GM19463 (cell line): ENCODE data around the gene PCSK5.

Experiments used
- ATAC-seq: cut with Tn5 transposase; IDR thresholded peaks from one replicate; pipeline ENCODE4 v1.9.1; 2021; ENCODE audit warnings: mild to moderate bottlenecking, moderate library complexity; ENCODE audit not compliant: unreplicated experiment

PCSK5 gene

DNA sequence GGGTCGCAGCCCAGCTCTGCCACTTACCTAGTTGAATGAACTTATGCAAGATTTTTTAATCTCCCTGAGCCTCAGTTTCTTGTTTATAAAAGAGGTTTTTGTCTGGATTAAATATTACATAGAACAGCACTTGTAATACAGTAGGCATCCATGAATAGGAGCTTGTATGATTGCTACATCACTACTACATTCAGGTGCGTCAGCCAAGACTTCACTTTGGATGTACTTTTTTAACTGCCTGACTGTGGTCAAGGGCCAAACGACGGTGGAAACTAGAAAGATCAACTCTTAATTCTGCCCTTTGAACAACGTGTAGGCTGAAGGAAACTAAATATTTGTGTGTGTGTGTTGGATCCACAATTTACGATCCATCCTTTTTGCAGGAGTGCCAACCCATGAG, 330.9 kb downstream of the PCSK5 start:
- ATAC-seq = no peak

DNA sequence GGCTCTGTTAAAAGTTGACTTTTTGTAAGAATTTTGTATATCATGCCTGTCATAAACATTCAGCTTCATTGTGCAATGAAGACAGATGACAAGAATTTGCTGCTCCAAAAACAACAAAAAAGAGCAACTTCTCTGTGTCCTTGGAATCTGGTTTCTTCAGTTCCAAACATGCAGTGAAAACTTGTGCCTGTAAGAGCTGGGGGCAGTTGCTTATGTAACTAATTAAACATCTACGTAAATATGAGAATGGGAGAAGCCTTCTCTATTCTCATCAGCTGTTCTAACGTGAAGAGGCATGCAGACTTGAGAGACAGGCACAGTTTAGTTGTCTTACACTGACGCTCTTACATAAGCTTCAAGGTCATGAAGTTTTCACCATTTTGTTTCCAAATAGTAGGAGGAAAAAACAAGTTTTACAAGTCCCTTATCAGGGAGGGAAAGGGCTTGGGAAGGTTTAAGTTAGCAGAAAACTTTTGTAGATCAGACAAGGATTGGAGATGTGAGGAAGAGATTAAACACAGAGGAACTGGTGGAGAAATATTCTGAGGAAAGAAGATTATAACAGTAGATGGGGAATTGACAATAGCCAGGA, 333.4 kb downstream of the PCSK5 start:
- no peak for ATAC-seq

DNA sequence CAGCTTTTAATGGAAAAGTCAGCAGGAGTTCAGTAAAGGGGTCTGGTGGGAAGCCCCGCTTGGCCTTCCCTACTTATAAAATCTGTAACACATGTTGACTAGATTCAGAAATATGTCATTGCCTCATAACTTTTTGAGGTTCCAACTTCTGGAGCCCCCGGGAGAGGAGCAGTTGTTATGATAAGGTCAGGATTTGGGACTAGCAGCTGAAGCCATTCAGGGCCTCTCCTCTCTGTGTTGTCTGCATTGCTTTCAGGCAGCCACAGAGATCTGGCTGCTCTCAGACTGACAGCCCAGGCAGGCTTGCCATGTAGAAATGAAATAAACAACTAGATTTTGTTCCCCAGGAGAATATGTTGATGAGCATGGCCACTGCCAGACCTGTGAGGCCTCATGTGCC, 336.7 kb downstream of the PCSK5 start:
- ATAC-seq = no peak

DNA sequence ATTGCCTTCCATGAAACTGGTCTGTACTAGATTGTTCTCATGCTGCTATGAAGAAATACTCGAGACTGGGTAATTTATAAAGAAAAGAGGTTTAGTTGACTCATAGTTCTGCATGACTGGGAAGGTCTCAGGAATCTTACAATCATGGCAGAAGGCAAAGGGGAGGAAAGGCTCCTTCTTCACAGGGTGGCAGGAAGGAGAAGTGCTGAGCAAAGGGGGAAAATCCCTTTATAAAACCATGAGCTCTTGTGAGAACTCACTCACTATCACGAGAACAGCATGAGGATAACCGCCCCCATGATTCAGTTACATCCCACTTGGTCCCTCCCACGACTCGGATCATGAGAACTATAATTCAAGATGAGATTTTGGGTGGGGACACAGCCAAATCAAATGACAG, 340.5 kb downstream of the PCSK5 start:
- ATAC-seq = no peak

DNA sequence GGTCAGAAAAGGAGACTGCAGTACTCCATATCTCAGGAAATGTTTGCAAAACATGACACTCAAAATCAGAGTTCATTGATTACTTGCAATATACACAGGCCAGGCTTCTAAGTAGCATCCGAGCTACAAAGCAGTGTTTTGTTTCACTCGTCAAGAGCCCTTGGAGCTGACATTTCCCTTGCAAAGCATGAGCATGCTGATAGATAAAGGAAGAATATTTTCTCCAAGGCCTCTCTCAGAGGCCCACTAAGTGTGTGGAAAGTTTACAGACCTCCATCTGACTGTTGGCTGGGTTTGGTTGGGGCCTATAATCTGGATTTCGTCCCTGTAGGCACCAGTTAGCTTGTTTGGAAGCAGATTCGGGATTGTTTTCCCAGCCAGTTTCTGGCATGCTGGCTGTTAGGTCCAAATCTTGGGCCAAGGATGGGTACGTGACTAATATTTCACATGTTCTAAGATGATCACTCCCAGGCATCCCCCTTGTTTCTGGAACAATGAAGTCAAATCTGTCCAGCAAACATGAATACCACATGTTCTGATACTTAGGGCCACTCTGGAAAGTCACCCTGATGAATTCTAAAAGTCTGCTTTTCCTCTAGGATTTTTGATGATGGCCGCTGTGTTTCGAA, 342.5 kb downstream of the PCSK5 start:
- no peak for ATAC-seq

DNA sequence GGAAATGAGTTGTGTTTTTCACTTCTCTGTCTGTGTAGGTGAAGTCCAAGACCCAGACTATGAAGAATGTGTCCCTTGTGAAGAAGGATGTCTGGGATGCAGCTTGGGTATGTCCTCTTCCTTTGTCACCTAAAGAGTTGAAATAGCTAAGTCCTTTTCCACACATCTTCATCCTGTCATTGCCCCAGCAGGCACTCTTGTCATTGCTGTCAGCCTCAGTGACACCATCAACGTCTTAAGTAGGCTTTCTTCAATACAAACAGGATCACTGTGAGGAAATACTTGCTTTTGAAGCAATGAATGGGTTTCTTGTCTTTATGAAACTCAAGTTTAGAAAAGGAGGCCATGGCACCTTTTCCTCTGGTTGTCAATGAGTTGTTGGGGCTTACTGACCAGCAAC, 350.1 kb downstream of the PCSK5 start:
- no peak for ATAC-seq

DNA sequence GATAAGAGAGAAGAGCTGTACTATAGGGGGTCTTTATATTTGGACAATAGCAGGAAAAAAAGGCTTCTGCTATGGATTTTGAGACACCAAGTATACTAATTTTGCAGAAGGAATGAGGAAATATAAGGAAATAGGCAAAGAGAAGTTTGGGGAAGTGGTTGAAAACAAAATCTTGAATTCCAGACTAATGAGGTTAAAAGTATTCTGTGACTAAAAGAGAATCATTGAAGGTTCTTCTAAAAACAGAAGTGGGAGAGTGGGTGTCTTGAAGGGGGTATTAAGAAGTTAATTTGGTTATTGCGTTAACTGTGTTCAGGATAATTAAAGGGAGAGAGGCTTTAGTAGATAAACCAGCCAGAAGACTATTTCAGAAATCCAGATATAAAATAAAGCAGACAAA, 355.0 kb downstream of the PCSK5 start:
- no peak for ATAC-seq

DNA sequence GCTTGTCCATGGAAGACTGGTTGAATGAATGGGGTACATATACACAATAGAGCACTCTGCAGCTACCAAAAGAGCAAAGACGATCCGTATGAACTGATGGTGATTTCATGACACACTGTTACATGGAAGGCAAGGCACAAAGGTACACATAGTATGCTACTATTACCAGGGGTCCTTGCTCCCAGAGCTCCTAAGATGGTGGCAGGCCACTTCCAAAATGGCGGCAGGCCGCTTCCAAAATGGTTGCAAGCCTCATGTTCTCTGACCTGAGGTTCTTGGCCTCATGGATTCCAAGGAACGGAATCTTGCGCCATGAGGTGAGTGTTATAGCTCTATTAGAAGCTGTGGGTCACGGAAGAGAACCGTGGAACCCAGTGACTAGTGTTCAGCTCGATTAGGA, 356.2 kb downstream of the PCSK5 start:
- ATAC-seq = no peak

DNA sequence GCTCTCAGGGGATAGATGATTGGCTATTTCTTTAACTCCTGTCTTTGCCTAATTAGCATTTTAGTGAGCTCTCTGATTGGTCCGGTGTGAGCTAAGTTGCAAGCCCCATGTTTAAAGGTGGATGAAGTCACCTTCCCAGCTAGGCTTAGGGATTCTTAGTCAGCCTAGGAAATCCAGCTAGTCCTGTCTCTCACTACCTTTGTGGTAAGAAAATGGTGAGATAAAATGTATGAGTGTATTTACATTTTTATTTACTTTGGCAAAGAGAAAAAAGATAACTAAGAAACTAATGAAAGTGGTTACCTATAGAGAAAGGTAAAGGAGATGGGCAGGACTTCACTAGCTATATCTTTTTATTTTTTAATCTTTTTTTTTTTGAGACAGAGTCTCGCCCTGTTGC, 357.0 kb downstream of the PCSK5 start:
- ATAC-seq = no peak

DNA sequence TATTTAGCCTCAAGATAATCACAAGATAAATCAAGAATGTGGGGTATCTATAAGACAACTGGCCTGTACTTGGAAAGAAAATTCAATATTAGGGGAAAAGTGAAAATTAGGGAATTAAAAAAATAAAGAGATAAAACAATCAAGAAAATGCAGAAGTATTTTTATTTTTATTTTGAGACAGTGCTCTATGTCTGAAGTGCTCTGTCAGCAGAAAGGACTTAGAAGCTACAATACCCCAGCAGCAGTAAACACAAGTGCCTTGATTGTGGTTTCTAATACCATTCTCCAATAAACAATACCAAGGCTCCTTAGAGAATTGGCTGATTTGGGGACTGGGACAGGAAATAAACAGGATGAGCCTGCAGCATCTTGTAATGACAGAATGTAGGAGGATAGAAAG, 358.8 kb downstream of the PCSK5 start:
- ATAC-seq = no peak

DNA sequence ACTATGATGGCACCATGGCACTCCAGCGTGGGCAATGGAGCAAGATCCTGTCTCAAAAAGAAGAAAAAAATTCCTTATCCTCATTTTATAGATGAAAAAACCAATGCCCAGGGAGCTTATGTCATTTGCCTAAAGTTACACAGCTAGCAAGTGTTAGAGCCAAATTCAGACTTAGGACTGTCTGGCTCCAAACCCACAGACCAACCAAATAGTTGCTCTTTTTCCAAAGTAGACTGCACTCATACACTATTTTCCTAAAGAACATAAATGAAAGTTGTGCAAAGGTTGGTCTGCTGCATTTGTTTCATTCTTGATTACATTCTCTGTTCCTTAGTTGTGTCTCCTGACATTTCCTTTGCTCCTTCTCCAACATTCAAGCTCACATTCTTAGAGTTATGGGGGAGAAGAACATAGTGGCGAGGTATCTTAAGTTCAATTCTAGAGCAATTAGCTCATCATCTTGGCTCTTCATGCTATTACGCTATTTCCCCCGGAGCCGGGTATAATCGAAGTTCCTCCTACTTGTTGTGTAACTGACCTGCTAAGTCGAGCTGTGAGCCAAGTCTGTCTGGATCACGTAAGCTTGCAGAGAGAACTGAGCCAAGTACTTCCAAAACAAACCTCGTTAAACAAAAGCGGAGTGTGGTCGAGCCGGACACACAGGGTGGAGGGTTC, 365.4 kb downstream of the PCSK5 start:
- no peak for ATAC-seq

DNA sequence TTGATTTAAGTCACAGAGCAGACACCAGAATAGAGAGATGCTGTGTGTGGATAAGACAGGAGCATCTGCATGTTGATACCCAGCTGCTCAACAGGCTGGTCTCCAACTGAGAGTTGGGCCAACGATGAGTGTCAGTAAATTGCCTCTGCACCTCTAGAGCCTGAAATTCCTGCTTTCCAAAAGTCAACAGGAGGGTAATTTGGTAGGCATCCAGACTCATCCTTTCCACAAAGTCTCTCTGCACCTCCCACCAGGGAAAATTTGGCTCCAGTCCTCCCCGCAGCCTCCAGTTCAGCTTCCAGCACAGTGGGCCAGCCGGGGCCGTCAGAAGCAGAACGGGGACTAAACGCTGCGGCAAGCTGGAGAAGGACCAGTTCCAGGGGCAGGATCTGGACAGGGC, 366.8 kb downstream of the PCSK5 start:
- no peak for ATAC-seq

DNA sequence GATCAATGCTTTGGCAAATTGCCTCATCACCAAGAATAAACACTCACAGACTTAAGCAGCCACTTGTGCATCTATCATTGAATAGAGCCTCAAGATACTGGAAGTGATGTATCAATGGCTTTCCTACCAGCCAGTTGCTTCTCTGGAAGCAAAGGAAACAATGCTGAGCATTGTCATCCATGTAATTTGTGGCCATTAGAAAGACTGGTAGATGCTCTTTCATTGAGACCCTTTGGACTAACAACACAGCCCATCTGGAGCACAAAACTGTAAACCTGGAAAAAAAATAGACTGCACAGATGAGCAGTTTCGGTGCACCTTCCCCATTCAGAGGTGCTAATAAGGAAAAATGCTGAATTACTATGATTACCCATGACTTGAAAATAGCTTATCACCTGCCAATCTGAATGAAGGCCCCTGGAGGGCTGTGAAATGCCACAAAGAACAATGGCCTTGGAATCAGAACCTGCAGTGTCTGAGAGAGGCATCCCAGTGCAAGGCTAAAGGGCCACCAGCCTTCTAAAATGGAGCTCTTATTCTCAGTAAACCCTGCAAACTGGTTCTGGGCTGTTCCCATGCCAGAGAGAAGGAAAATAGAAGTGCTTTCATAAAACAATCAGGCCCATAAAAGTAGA, 376.3 kb downstream of the PCSK5 start:
- ATAC-seq = no peak

DNA sequence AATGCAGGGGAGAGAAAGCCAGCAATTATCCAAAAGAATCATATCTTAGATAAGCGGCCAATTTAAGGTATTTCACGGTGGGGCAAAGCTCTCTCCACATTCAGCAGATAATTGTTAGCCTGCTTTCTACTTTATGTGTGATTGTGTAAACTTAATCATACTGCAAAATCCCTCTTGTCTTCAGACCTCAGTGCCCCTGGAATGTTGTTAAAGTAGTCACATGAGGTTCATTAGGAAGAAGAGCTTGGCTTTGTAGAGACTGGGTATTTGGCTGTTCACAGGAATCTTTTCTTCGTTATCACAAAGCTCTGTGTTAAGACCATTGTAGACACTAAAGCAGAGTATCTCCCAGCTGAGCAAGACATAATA, 376.8 kb downstream of the PCSK5 start:
- ATAC-seq = no peak

DNA sequence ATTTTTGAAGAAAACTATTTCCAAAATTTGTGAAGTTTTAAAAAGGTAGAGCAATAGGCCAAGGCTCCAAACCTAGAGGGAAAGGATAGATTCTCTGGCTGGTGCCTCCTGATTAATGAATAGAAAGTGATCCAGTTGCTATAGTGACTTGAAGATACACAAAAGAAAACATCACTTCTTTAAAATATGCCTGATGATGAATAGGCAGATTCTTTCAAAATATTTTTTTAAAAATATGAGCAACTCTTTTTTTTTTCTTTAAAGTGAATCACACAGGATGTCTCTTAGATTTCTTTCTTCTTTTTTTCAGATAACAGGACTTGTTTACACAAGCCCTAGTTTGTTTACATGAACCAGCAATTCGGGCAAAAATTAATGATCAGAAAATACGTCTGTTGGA, 379.3 kb downstream of the PCSK5 start:
- ATAC-seq = no peak

DNA sequence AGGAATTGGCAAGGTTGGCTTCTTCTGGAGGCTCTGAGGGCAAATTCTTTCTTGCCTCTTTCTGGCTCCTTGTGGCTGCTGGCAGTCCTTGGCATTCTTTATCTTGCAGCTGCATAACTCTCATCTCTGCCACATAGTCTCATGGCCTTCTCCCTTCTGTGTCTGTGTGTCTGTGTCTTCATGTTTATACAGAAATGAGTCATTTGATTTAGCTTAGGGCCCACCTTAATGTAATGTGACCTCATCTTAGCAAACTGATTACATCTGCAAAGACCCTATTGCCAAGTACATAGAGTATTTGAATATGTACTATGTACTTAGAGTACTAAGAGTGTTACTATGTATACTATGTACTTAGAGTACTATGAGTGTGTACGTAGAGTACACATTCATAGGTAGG, 381.3 kb downstream of the PCSK5 start:
- no peak for ATAC-seq

DNA sequence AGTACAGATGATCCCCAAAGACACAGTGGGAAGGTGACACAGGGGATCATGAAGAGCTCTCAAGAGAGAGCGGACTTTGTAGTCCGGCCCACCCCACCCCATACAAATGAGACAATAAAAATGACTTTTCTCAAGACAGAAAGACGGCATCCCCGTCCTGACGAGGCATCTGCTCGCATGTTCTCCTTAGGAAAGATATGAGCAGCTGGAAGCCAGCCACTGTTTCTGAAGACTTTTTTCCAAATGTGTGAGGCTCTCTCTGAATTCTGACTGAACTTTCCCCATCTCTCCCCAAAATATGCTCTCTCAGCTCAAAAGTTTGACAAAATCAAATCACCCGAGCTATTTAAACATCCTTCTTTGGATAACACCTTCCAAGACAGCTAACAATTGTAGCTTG, 398.6 kb downstream of the PCSK5 start:
- no peak for ATAC-seq

DNA sequence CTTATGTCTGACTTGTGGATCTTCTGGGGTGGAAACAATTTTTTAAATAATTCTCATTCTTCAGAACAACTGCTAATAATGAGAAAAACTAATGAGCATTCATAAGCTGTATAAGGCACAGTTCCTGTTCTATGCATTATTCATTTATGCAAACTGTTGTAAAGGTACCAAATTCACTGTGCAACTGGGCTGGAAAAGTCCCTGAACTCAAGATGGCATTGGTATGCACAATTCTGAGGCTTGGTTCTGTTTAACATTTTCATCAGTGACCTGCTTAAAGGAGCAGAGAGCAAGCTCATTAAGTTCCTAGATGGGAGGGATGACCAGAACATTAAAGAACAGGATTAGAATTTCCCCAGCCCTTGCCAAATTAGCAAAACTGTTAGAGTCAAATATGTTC, 399.2 kb downstream of the PCSK5 start:
- no peak for ATAC-seq

DNA sequence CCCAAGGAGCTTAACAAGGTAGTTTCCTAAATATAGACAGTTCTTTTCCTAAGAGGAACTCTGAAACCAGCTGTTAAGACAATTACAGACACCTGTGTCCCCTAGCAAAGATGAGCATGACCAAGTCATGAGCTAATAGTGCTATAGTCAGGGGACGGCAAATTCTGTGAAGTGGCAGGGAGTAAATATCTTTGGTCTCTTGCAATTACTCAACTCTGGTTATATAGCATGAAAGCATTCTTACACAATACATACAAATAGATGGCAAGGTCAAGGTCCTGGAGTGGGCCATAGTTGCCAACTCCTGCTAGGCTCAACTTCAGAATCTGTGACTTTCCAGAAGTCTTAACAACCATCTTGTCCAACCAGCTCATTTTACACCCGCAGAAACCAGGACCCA, 400.1 kb downstream of the PCSK5 start:
- no peak for ATAC-seq

DNA sequence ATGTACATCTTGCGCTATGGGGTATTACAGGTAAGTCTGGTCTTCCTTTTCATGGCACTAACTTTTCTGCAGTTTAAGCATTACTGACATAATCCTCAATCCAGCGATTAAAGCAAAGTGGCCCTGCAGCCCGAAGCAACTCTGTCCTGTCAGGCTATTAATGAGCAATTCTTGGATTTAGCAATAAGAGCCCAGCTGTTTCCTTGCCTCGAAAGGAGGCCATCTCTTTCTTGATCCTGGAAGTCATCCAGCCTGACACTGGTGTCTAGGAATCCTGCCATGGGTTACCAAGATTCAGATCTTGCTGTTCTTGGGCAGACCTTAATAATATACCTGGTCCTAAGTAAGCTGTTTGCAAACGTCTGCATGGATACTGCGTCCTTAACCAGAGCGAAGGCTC, 401.8 kb downstream of the PCSK5 start:
- no peak for ATAC-seq

DNA sequence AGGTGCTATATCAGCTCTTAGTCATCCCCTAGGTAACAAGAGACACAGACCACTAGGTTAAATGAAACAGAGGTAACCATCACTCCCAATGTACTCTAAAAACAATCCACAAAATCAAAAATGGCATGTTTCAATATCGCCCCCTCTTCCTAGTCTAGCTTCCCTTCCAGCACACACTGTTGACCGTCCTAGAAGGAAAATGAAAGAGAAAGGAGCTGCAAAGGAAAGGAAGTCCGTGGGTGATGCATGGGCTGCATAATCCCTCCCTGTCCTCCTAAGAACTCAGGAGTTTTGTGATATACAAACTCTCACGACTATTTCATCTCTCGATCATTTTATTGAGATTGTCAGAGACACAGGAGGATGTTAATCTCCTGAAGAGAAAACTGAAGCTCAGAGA, 402.2 kb downstream of the PCSK5 start:
- ATAC-seq = no peak

DNA sequence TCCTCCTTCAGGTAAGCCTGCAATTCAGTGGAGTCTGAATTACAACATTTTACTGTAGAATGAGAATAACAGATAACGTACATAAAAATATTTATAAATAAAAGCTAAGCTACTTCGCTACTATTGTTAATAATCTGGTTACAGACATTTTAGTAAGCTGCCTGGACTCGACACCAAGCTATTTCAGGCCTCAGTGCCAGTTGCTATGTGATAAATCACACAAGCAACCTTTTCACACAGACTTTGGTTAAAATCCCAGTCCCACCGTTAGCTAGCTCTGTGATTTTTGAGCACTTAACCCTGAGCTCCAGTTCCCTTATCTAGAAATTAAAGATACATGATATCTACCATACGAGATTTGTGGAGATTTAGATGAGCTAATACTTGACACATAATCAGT, 403.8 kb downstream of the PCSK5 start:
- ATAC-seq = no peak
